ENCODE data around the gene BMS1.

GRCh38 chr10:42767906-42768305, 14.7 kb upstream of the BMS1 start:
- TF ChIP-seq, protein P1, sequence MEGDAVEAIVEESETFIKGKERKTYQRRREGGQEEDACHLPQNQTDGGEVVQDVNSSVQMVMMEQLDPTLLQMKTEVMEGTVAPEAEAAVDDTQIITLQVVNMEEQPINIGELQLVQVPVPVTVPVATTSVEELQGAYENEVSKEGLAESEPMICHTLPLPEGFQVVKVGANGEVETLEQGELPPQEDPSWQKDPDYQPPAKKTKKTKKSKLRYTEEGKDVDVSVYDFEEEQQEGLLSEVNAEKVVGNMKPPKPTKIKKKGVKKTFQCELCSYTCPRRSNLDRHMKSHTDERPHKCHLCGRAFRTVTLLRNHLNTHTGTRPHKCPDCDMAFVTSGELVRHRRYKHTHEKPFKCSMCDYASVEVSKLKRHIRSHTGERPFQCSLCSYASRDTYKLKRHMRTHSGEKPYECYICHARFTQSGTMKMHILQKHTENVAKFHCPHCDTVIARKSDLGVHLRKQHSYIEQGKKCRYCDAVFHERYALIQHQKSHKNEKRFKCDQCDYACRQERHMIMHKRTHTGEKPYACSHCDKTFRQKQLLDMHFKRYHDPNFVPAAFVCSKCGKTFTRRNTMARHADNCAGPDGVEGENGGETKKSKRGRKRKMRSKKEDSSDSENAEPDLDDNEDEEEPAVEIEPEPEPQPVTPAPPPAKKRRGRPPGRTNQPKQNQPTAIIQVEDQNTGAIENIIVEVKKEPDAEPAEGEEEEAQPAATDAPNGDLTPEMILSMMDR (IDR thresholded peaks at IDR 0.05; ENCODE audit: low read length): no peak
- no peak for TF ChIP-seq EZH2 (IDR thresholded peaks at IDR 0.05; ENCODE audit: borderline replicate concordance, low read length)

Data from OCI-LY1 (cell line).